HG02840 (cell line): Measurements from ENCODE around the gene PLPPR1.

Experiments used
- ATAC-seq: cut with Tn5 transposase; IDR thresholded peaks from one replicate; pipeline ENCODE4 v1.9.1; 2021; ENCODE audit warnings: mild to moderate bottlenecking, moderate library complexity, moderate number of reproducible peaks; ENCODE audit not compliant: unreplicated experiment, low FRiP score

The PLPPR1 gene

GRCh38 chr9:101197026-101197425, 168.5 kb downstream of the PLPPR1 start:
- no peak for ATAC-seq

- no peak for ATAC-seq
Observed at GRCh38 chr9:101200852-101201251, 172.3 kb downstream of the PLPPR1 start.

GRCh38 chr9:101201630-101202029, 173.1 kb downstream of the PLPPR1 start:
- ATAC-seq = no peak

- no peak for ATAC-seq
Observed at GRCh38 chr9:101209670-101210069, 181.1 kb downstream of the PLPPR1 start.

- no peak for ATAC-seq
Observed at GRCh38 chr9:101212661-101213060, 184.1 kb downstream of the PLPPR1 start.

GRCh38 chr9:101219030-101219429, 190.5 kb downstream of the PLPPR1 start:
- no peak for ATAC-seq

- no peak for ATAC-seq
Observed at GRCh38 chr9:101220341-101220740, 191.8 kb downstream of the PLPPR1 start.

- no peak for ATAC-seq
Observed at GRCh38 chr9:101225271-101225670, 196.7 kb downstream of the PLPPR1 start.

GRCh38 chr9:101226161-101226560, 197.6 kb downstream of the PLPPR1 start:
- no peak for ATAC-seq

- ATAC-seq = no peak
Observed at GRCh38 chr9:101226803-101227202, 198.3 kb downstream of the PLPPR1 start.

- no peak for ATAC-seq
Observed at GRCh38 chr9:101229606-101230005, 201.1 kb downstream of the PLPPR1 start.

- ATAC-seq = no peak
Observed at GRCh38 chr9:101232405-101232977, 204.0 kb downstream of the PLPPR1 start.

GRCh38 chr9:101235105-101235866, 206.8 kb downstream of the PLPPR1 start:
- ATAC-seq = no peak

GRCh38 chr9:101242651-101243050, 214.1 kb downstream of the PLPPR1 start:
- no peak for ATAC-seq

GRCh38 chr9:101246691-101247090, 218.2 kb downstream of the PLPPR1 start:
- ATAC-seq = no peak

- no peak for ATAC-seq
Observed at GRCh38 chr9:101247297-101247696, 218.8 kb downstream of the PLPPR1 start.

GRCh38 chr9:101254733-101255433, 226.4 kb downstream of the PLPPR1 start:
- no peak for ATAC-seq

GRCh38 chr9:101264727-101265126, 236.2 kb downstream of the PLPPR1 start:
- ATAC-seq = no peak

GRCh38 chr9:101265261-101265660, 236.7 kb downstream of the PLPPR1 start:
- ATAC-seq = no peak

- no peak for ATAC-seq
Observed at GRCh38 chr9:101268426-101268825, 239.9 kb downstream of the PLPPR1 start.

GRCh38 chr9:101269591-101270283, 241.2 kb downstream of the PLPPR1 start:
- ATAC-seq = no peak
